Activated T-cell treated with anti-CD3 and anti-CD28 coated beads for 4 hours (primary cell): ENCODE data around the gene CRISPLD2.
"Not testable (repeated sequence)": the region's sequence is repeated elsewhere in the genome, so short reads cannot be mapped to it uniquely, and the experiment has no call there.

ENCODE experiments used
- DNase-seq: peaks from one replicate; pipeline ENCODE4 v3.0.0-alpha.2; 2020

The CRISPLD2 gene

DNA sequence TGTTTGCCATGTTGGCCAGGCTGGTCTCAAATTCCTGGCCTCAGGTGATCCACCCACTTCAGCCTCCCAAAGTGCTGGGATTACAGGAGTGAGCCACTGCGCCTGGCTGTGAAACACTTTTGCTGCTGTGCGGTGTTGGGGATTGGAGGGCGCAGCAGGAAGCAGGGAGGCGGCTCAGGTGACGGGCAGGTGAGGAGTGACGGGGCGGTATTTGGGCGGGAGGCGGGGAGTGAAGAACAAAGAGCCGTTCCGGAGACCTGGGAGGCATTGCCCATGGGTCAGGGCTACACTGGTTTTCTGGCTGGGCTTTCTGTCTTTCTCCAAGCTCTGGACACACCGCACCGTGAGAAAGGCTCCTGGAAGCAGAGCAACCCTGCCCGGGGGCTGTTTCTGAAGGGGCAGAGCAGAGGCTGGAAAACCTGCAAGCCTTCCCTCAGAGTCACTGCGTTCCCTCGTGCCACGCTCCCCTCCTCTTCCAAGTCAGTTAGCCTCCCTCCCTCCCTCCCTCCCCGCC is 22.1 kb downstream of the CRISPLD2 start:
- DNase-seq, result no peak

DNA sequence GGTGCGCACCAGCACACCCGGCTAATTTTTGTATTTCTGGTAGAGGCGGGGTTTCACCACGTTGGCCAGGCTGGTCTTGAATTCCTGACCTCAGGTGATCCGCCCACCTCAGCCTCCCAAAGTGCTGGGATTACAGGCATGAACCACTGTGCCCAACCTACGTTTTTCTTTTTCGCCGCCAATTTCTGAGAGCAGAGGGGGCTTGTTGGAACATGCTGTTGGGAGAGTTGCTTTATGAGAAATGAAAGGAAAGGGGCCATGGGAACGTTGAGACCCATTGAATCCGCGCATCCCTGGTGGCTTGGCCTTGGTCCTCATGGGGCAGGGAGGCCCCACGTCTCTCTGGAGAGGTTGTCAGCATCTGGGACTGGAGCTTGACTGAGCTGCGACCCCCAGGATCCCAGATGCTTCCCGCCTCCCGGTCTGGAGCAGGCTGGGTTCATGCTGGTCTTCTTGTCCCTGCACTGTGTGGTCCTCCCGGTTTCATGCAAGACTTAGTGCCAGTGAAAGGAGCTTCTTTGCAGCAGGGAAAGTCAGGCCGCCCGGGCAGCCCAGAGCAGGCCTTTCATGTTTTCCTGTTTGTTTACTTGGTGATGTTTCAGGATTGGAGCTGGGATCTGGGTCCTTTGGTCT is 22.8 kb downstream of the CRISPLD2 start:
- no peak for DNase-seq

DNA sequence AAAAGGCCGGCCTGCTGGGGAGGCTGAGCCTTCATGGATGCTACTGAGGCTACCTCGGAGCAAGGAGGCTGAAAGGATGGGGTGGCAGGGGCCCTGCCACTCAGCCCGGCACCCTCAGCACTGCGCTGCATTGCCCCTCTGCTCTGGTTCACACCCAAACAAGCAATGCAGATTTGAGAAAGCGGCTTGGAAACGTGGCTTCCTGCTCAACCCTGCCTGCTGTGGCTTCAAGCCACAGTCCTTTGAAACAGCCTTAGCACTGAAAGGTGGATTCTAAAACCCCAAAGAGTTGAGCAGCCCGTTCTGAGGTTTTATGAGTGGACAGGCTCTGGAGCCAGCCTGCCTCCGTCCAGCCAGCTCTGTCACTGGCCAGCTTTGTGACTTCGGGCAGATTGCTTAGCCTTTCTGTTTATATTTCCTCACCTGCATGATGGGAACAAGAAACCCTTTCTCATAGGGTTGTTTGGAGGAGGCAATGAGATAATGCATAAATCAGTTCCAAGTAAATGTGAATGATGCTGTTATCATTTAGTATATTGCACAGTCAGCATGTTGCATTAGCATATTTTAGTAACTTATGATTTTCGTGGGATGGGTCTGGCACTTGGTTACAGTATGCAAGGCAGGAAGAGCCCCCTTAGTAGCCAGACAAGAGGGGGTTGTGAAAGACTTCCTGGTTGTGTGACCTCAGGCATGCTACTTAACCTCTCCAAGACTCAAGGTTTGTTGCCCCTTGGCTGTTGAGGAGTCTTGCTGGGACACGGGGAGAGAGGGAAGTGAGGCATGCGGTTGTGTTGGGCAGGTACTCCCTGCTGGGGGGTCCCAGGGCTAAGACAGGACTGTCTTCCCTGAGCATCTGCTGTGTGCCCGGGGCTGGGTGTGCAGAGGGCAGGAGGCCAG is 23.6 kb downstream of the CRISPLD2 start:
- DNase-seq, result no peak

DNA sequence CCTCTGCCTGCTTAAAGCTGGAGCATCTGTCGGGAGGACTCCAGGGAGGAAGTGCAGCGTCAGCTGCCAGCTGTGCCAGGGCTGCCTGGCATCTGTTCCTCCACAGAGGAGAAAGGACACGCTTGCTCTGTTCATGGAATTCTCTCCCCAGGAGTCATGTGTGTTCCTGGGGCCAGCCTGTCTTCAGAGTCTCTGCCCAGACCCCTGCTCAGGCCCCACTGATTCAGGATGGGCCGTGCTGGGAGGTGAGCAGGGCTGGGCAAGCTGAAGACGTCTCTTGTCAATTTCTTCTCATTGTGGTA is 24.2 kb downstream of the CRISPLD2 start:
- DNase-seq, result no peak

DNA sequence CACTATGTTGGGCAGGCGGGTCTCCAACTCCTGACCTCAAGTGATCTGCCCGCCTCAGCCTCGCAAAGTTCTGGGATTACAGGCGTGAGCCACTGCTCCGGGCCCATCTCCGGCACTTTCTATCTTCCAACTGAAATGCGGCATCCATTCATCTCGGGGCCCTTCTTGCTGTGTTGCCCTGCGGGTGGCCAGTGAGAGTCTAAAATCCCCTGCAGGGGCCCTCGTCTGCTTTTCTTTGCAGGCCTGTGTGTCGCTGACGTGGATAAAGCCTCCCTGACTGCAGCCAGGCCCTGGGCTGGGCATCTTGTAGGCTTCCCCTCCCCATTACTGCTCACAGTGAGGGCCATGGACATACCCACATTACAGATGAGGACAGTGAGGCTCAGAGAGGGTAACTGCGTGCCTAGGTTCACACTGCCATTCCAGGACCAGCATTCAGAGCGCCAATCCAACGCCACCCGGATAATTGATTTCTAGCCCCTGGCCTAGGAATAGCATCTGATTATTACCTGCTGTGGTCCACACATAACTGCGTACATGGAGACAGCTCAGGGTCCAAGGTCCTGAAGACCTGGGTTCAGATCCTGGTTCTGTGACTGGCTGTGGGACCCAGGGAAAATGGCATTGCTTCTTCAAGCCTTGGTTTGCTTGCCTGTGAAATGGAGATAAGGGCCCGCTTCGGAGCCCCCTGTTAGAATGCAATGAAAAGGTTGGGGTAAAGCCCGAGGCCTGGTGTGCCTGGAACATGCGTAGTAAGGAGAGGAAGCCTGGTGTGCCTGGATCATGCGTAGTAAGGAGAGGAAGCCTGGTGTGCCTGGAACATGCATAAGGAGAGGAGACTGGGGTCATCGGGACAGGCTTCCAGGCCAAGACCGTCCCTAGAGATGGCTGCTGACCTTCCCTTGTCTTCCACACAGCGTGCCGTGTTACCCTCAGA is 25.0 kb downstream of the CRISPLD2 start:
- DNase-seq, result no peak

DNA sequence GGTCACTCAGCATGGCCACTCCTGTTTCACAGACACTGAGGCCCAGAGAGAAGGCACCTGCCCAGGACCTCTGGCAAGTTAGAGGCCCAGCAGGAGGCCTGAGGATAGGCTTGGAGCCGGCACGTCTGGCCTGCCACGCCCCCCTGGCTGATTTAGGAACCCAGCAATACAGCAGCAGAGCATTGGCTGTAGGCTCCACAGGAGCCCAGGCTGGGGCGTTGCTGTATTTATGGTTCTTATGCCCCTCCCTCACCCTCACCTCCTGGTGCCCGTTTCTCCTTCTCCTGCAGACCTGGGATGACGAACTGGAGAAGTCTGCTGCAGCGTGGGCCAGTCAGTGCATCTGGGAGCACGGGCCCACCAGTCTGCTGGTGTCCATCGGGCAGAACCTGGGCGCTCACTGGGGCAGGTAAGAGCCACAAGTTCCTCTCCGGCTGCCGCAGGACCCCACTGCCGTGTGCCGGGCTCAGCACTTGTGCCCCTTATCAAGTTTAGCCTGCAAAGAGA is 25.8 kb downstream of the CRISPLD2 start:
- no peak for DNase-seq

DNA sequence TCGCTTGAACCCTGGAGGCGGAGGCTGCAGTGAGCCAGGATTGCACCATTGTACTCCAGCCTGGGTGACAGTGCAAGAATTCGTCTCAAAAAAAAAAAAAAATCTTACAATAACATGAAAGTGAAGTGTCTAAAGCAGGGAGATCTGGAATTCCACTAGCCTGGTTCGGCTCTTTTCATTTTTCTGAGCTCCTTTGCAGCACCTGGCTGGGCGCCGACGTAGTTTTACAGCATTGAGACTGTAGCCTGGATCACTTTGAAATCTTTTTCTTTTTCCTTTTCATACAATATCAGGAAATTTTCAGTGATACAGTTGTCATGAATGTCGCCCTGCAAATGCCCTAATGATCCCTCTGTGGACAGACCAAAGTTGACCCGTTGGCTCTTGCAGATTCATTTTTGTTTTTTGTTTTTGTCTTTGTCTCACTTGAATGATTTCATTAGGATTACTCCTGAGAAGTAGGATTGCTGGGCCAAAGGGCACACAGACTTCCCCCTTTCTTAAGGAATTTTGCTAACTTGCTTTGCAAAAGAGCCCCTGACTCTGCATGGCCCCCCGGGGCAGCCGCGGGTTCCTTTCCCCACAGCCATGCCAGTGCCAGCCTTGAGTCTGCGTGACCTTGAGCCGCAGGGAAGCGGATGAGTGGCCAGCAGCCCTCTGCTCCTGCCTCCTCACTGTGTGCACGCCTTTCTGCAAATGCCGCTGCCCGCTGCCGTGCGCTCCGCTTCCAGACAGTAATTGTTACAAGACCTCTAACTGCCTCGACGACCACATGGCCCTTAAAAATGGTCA is 28.0 kb downstream of the CRISPLD2 start:
- no peak for DNase-seq

DNA sequence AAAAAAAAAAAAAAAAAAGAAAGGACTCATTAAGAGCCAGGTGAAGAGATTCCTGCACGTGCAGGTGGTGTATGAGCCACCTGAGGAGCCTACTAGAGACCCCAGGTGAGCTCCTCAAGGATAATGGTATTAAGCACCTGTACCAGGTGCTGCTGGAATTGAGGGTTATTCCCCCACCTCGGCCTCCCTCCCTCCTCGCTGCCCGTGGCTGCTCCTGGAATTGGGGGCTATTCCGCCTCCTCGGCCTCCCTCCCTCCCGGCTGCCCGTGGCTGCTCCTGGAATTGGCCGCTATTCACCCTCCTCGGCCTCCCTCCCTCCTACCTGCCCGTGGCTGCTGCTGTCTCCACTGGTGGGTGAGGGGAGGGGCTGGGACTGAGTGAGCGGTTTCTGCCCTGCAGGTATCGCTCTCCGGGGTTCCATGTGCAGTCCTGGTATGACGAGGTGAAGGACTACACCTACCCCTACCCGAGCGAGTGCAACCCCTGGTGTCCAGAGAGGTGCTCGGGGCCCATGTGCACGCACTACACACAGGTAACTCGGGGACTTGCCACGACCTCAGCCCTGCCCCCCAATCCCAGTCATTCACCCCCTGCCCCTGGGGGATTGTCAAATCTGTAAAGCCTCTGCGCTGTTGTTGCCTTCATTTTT is 29.3 kb downstream of the CRISPLD2 start:
- DNase-seq, result no peak

DNA sequence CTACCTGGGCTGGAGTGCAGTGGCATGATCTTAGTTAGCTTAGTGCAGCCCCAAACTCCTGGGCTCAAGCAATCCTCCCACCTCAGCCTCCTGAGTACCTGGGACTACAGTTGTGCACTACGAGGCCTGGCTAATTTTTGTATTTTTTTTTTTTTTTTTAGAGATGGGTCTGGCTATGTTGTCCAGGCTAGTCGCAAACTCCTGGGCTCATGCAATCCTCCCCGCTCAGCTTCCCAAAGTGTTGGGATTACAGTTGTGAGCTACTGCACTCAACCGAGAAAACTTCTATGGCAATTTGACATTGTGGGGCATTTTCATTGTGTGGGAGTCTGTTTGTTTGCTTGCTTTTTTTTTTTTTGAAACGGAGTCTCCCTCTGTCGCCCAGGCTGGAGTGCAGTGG is 30.0 kb downstream of the CRISPLD2 start:
- no peak for DNase-seq

DNA sequence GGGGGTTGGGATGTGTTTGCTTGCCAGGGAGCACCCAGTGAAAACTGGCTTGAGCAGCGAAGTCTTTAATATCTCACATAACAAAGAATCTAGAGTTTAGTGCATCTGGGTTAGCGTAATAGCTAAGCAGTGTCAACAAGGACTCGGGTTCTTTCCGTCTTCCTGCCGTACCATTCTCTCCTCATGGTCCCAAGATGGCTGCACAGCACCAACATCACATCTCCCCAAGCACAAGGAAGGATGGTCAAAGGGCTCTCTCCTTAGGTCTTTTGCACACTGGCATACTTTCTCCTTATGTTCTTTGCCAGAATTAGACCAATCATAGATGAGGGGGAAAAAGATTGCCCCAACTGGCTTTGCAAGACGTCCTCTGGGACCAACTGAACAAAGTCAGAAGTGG is 30.9 kb downstream of the CRISPLD2 start:
- DNase-seq, result no peak

DNA sequence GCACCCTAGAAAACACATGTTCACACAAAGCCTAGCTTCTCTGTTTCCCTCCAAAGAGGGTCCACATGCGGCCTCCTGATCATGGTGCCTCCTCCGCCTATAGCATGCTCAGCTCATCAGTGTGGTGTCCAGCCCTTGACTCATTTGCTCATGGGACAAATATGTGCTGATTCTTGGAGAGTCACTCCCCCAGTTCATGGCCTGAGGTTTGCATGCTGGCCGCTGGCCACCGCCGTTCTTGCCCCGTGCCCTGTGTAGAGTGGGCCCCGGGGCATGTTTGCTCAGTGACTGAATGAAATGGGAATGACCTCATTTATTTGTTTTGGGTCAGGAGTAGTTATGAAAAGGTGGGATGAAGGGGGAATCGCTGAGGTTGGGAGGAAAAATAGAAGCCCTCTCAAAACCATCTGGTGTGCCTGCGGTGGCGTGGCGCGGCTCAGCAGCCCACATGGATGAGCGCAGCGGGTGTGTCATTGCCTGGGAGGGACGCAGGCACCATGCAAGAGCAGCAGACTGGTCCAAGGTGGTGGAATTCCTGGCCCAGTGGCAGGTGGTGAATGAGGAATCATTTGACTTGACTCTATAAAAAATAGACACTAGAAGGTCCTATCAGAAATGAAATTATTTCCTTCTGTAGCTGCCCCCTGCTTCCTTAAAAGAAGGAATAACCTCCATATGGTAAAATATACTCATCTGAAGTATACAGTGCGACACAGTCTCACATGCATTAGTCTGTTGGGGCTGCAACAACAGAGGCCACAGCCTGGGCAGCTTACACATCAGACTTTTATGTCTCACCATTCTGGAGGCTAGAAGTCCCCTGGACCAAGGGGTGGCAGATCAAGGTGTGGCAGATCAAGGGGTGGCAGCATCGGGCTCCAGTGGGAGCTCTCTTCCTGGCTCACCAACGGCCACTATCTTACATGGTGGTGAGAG is 31.7 kb downstream of the CRISPLD2 start:
- DNase-seq, result no peak

DNA sequence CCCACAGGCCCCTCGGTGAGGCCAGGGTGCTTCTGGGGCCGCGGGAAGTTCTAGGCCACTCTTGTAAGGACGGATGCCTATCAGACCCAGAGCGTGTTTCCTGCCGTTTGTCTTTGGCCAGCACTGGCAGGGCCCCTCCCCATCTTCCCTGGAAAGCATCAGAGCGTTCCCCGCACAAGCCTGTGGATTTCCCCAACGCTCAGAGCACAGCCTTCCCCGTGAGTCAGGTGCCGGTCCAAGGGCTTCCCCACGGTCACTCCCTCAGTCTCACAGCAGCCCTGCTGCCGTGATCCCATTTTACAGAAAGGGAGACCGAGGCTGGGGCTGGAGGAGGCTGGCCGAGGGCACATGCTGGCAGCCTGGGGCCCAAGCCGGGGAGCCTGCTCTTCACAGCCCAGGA is 33.7 kb downstream of the CRISPLD2 start:
- no peak for DNase-seq

DNA sequence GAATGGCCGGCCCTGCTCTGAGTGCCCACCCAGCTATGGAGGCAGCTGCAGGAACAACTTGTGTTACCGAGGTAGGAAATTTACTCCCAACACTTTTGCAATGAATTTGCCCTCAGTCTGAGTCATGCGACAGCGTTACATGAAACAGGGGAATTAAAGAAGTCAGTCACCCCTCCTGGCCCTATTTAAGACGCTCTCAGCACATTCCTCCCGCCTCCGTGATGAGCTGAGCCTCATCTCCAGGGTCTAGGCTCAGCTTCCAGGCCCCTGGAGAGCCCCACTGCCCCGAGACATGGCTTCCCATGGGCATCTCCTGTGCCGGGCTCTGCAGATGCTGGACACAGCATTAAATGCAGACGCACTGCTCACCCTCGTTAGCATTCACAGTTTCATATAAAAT is 35.0 kb downstream of the CRISPLD2 start:
- no peak for DNase-seq

DNA sequence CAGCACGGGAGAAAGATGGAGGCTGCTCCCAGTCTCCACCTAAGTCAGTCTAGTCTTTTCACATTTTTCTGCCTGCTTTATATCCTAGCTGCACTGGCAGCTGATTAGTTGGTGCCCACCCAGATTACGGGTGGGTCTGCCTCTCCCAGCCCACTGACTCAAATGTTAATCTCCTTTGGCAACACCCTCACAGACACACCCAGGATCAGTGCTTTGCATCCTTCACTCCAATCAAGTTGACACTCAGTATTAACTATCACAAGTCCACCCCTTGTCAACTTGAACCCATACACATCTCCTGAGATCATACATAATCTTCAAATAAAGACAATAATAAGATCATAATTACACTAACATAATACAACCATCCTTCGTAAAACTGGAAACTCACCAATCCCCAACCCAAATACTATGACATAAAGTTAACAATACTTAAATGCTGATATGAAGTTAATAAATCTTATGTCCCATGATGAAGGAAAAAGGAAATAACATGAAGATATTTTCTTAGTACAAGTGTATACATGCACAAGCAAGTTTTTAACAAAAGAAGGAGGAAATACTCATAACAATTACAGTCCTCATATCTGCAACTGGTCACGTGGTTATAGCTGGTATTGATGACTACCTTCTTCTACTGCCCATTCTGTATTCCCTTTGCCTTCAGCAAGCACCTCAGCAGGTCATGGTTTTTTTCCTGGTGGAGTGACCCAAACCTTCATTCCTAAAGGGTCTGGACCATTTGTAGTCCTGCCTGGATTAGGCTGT is 35.8 kb downstream of the CRISPLD2 start:
- DNase-seq, result not testable (repeated sequence)

DNA sequence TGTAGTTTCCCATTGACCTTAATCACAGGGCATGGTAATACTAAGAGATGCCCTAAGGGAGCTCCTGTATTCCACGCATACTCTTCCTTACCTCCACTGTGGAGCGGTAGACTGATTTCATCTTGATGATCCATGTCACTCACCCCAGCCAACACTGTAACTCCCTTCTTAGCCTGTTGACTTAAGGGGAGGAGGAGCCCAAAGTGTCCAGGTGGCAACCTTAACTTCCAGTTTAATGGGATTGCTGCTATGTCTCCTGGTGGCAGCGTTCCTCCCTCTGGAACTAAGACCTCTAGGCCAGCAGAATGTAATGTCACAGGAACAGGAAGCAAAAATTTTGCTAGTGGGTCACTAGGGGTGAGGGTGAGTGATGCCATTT is 36.4 kb downstream of the CRISPLD2 start:
- not testable (repeated sequence) for DNase-seq

DNA sequence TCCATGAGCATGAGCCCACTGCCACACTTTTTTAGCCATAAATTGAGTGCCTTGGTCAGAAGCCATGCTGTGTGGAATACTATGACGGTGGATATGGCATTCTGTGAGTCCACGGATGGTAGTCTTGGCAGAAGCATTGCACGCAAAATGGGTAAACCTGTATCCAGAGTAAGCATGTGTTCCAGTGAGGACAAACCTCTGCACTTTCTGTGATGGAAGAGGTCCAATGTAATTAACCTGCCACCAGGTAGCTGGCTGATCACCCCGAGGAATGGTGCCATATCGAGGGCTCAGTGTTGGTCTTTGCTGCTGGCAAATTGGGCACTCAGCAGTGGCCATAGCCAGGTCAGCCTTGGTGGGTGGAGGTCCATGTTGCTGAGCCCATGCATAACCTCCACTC is 37.0 kb downstream of the CRISPLD2 start:
- not testable (repeated sequence) for DNase-seq

DNA sequence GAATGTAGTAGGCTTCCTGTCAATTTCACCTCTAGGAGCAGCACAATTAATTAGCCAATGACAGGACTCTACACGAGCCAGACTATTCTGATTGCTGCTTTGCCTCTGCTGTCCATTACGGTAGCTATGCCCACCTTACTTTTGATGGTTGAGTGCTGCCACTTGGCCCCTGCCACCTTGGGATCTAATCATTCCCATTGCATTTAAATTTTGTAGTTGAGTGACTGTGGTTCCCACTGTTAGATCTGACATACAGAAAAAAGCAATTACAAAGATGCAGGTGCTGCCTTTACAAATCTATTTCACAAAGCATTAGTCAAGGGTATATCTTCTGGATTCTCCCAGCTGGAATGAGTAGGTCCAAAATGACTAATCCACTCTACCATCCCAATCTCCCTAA is 39.9 kb downstream of the CRISPLD2 start:
- DNase-seq, result no peak

DNA sequence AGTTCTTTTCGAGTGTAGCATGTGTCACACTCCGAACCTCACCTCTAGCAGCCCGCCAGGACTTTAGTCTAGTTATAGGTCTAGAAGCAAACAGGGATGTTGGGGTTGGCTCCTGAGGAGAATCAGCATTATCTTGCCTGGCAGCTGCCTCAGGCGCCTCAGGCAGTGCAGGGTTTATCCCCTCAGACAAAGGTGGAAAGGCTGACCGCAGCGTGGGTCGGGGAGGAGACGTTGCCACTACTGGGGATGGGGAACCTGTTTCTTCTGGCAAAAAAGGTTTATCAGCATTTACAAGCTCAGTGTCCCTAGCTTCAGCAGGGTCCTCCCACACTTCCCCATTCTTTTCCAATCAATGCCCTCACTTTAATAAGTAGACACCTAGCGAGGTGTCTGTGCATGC is 40.6 kb downstream of the CRISPLD2 start:
- DNase-seq, result no peak

DNA sequence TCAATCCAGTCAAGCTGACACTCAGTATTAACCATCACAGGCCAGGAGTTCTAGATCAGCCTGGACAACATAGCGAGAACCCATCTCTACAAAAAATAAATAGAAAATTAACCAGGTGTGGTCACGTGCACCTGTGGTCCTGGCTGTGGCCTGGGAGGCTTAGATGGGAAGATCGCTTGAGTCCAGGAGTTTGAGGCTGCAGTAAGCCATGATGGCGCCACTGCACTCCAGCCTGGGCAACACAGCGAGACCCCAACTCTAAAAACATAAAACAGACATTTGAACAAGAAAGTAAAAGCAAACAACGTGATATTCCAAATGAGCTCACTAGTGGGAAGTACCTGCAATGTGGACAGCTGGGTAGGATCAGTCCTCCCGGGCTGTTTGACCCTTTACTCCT is 41.9 kb downstream of the CRISPLD2 start:
- DNase-seq, result no peak
